Sigmoid colon (tissue), 4 donors: ENCODE measurements around the gene SPARC.

ENCODE experiments used
- CTCF ChIP-seq, 4 experiments: fragments of 450-650 bp in 3 of 4; fragments of 200-600 bp in 1 of 4; IDR thresholded peaks; one replicate each; pipeline ENCODE4 v1.5.1; 2016 to 2019; ENCODE audit warnings: antibody characterized with exemption in 4 of 4, mild to moderate bottlenecking in 3 of 4, moderate library complexity in 2 of 4
- EP300 ChIP-seq, 4 donors: sonication (generic); formaldehyde crosslinking; IDR thresholded peaks; one replicate each; pipeline ENCODE4 v1.6.1; 2017; ENCODE audit warnings: antibody characterized with exemption in 4 of 4
- POLR2A ChIP-seq, 2 donors: fragments of 450-650 bp; IDR thresholded peaks; one replicate each; pipeline ENCODE4 v1.6.1; 2016; ENCODE audit warnings: antibody characterized with exemption in 2 of 2, mild to moderate bottlenecking in 2 of 2, moderate library complexity in 2 of 2
- POLR2AphosphoS5 ChIP-seq, 4 donors: sonication (generic); formaldehyde crosslinking; IDR thresholded peaks; one replicate each; pipeline ENCODE4 v1.6.1; 2017; ENCODE audit warnings: antibody characterized with exemption in 4 of 4

GRCh38 chr5:151722546-151722945 is 35.8 kb upstream of the SPARC start:
- no peak for TF ChIP-seq CTCF (IDR thresholded peaks at IDR 0.05)
- TF ChIP-seq POLR2A (IDR thresholded peaks at IDR 0.05): no peak
- no peak for TF ChIP-seq POLR2AphosphoS5 (IDR thresholded peaks at IDR 0.05)
- no peak for TF ChIP-seq EP300 (IDR thresholded peaks at IDR 0.05)
